Keratinocyte (primary cell): ENCODE data around the gene ADGRG6.

Experiments used
- EZH2 ChIP-seq: IDR thresholded peaks from one replicate; pipeline ENCODE4 v1.6.1; 2012; ENCODE audit warnings: inconsistent platforms, mild to moderate bottlenecking, low read length, moderate library complexity
- TF ChIP-seq, protein P1 (sequence below), 3 experiments: IDR thresholded peaks in 1 of 3; conservative IDR thresholded peaks in 1 of 3; optimal IDR thresholded peaks in 1 of 3; 2 replicates in 2 of 3; 3 replicates in 1 of 3; pipeline versions ENCODE3 to v1.5.1; 2011; ENCODE audit warnings: low read length in 3 of 3, mild to moderate bottlenecking in 3 of 3, moderate library complexity in 2 of 3, control low read depth in 1 of 3, inconsistent platforms in 1 of 3; ENCODE audit not compliant: insufficient read depth in 2 of 3; ENCODE audit errors: extremely low read depth in 1 of 3

DNA sequence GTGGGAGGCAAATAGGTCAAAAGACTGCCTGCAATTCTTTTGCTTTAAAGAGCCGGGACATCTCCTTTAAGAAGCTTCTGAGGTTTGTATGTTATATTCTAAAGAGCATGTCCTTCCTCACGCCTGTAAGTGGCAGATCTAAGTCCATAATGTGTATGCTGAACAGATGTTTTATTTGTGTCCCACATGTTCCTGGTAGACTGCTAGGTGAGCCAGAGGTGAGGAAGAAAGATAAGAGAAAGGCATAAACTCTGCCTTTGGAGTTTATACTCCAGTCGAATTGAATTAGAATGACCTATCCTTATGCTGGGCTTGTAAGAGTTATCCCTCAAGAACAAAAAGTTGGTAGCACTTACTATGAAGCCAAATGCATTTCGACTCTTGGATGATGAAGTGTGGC lies 27.2 kb upstream of the ADGRG6 start:
- TF ChIP-seq, protein P1, sequence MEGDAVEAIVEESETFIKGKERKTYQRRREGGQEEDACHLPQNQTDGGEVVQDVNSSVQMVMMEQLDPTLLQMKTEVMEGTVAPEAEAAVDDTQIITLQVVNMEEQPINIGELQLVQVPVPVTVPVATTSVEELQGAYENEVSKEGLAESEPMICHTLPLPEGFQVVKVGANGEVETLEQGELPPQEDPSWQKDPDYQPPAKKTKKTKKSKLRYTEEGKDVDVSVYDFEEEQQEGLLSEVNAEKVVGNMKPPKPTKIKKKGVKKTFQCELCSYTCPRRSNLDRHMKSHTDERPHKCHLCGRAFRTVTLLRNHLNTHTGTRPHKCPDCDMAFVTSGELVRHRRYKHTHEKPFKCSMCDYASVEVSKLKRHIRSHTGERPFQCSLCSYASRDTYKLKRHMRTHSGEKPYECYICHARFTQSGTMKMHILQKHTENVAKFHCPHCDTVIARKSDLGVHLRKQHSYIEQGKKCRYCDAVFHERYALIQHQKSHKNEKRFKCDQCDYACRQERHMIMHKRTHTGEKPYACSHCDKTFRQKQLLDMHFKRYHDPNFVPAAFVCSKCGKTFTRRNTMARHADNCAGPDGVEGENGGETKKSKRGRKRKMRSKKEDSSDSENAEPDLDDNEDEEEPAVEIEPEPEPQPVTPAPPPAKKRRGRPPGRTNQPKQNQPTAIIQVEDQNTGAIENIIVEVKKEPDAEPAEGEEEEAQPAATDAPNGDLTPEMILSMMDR (optimal IDR thresholded peaks at IDR 0.05 in 1 of 3, IDR thresholded peaks at IDR 0.05 in 1 of 3, conservative IDR thresholded peaks at IDR 0.05 in 1 of 3; ENCODE audit: extremely low read depth in 1 of 3, insufficient read depth in 2 of 3, low read length in 3 of 3) = no peak
- TF ChIP-seq EZH2 = no peak
